Measurements from ENCODE around the gene NAXE. TPM values are rescaled to one million over a fixed set of nuclear protein-coding genes. Genes with fewer than 3 reads are reported as not detected.

NAXE gene
- total RNA-seq, 1 donor from 2014 or later = 108 TPM

DNA sequence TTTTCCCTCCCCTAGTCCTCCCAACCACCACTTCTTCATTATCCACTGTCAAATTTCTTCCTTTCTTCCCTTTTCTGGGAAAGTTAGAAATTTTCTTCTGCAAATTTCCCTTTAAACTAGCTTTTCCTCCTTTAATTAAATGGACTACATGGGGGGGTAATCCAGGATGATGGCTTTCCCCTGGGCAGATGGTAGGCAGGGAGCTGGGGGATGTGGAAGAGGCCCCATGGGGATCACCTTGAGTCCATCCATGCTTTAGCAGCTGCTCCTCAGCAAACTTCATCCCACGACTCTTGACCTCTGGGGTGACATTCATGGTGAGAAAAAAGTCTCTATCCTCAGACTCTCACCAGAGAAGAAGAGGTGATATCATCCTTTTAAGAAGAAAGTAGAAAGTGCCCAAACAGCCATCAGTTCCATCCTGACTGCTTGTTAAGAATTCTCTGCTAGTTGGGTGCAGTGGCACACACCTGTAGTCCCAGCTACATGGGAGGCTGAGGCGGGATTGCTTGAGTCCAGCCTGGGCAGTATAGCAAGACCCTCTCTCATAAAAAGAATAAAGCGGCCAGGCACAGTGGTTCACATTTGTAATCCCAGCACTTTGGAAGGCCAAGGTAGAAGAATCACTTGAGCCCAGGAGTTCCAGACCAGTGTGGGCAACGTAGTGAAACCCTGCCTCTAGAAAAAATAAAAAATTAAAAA lies 7.3 kb downstream of the NAXE start:
- no peaks in the 10 kb centered on the region for H3K27me3 Mint-ChIP-seq
- peaks cover 13% of the 10 kb centered on the region for H3K36me3 Mint-ChIP-seq (ENCODE audit: insufficient read depth)
- H3K9me3 Mint-ChIP-seq (ENCODE audit: low read depth) = no peaks in the 10 kb centered on the region
- no peak for TF ChIP-seq CTCF (IDR thresholded peaks at IDR 0.05; ENCODE audit: unreplicated experiment)
- DNase-seq (ENCODE audit: low spot score, unreplicated experiment) = no peak
- H3K4me3 Mint-ChIP-seq (ENCODE audit: low read depth) = no peak overlapping the region
- H3K4me1 Mint-ChIP-seq (ENCODE audit: low read depth) = peaks cover 7% of the 10 kb centered on the region
- no peak overlapping the region for H3K27ac Mint-ChIP-seq

- Mint-ChIP-seq H3K27ac (no peak overlapping the region), H3K36me3 (ENCODE audit: insufficient read depth) (peaks cover 13% of the 10 kb centered on the region), H3K9me3 (ENCODE audit: low read depth) (no peaks in the 10 kb centered on the region), H3K27me3 (no peaks in the 10 kb centered on the region), H3K4me3 (ENCODE audit: low read depth) (peak overlapping the region; percentile 89), H3K4me1 (ENCODE audit: low read depth) (peaks cover 7% of the 10 kb centered on the region)
- DNase-seq (ENCODE audit: low spot score, unreplicated experiment) = no peak
- TF ChIP-seq CTCF (IDR thresholded peaks at IDR 0.05; ENCODE audit: unreplicated experiment) = no peak
Observed at GRCh38 chr1:156599811-156600210, 8.2 kb downstream of the NAXE start.

DNA sequence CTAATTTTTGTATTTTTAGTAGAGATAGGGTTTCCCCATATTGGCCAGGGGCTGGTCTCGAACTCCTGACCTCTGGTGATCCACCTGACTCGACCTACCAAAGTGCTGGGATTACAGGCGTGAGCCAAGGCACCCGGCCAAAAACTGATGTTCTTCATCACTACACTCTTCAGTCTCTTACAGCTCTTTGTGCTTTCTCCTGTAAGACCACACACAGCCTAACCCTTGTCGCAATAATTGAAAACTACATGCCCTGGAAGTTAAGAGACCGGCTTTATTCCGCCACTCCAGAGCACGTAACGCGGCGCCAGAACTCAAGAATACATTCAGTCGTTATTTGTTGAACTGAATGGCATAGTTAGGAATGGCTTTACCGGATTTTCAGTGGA lies 9.2 kb downstream of the NAXE start:
- Mint-ChIP-seq H3K4me1 (ENCODE audit: low read depth) (peaks cover 7% of the 10 kb centered on the region), H3K4me3 (ENCODE audit: low read depth) (peak overlapping the region; percentile 89), H3K27ac (peak overlapping the region; percentile 94), H3K27me3 (no peaks in the 10 kb centered on the region), H3K9me3 (ENCODE audit: low read depth) (no peaks in the 10 kb centered on the region), H3K36me3 (ENCODE audit: insufficient read depth) (peaks cover 5% of the 10 kb centered on the region)
- TF ChIP-seq CTCF (IDR thresholded peaks at IDR 0.05; ENCODE audit: unreplicated experiment) = no peak
- no peak for DNase-seq (ENCODE audit: low spot score, unreplicated experiment)

DNA sequence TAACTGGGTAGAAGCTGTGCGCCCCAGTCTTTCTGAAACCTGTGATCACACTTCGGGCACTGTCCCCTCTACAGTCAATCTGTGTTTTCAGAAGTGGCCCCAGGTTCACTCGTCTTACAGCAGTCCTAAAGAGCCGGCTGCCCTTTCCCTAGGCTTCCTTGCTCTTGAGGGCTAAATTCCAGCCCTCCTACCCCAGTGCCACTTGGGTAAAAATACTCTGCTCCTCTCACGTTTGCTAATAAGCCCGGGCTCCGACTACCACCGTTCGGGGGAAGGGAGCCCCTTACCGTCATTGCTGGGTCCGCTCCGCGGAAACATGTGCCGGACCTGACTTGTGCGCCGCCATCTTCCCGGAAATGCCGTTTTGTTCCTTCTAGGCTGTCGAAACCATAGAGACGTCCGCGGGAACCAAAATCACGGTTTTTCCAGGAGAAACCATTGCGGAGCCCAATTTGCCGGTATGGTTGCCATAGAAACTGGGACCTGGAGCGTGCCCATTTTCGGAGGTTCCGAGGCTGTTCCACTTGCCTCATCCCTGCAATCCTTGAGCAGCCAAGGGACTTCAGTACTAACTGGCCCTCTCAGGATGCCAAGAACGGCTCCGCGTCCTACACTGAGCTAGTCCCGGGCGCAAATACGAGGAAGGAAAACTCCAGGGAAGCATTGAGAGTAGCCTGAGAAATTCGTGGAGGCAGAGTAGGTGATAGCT lies 9.7 kb downstream of the NAXE start, which contains the start of gene GPATCH4:
Gene GPATCH4 (minus strand): TSS at position 358 of the 709 bp plus-strand sequence.
- TF ChIP-seq CTCF (IDR thresholded peaks at IDR 0.05; ENCODE audit: unreplicated experiment) = no peak
- Mint-ChIP-seq H3K27ac (peak within 1 kb of the TSS; percentile 94), H3K9me3 (ENCODE audit: low read depth) (no peaks in the 10 kb centered on the region), H3K27me3 (no peaks in the 10 kb centered on the region), H3K4me1 (ENCODE audit: low read depth) (peaks cover 7% of the 10 kb centered on the region), H3K36me3 (ENCODE audit: insufficient read depth) (peaks cover 5% of the 10 kb centered on the region), H3K4me3 (ENCODE audit: low read depth) (peak within 1 kb of the TSS; percentile 89)
- no peak for DNase-seq (ENCODE audit: low spot score, unreplicated experiment)

DNA sequence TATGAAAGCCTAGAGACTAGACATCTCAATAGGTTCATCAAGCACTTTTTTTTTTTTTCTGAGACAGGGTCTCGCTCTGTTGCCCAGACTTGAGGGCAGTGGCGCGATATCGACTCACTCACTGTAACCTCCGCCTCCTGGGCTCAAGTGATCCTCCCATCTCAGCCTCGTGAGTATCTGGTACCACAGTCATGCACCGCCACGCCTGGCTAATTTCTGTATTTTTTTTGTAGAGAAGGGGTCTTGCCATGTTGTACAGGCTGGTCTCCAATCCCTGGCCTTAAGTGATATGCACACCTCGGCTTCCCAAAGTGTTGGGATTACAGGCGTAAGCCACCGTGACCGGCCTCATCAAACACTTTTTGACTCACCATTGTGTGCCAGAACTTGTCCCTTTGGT lies 10.3 kb downstream of the NAXE start:
- no peak overlapping the region for H3K27ac Mint-ChIP-seq
- peaks cover 4% of the 10 kb centered on the region for H3K36me3 Mint-ChIP-seq (ENCODE audit: insufficient read depth)
- H3K4me3 Mint-ChIP-seq (ENCODE audit: low read depth) = peak overlapping the region; percentile 89
- H3K27me3 Mint-ChIP-seq = no peaks in the 10 kb centered on the region
- H3K4me1 Mint-ChIP-seq (ENCODE audit: low read depth) = peaks cover 7% of the 10 kb centered on the region
- no peak for TF ChIP-seq CTCF (IDR thresholded peaks at IDR 0.05; ENCODE audit: unreplicated experiment)
- no peaks in the 10 kb centered on the region for H3K9me3 Mint-ChIP-seq (ENCODE audit: low read depth)
- no peak for DNase-seq (ENCODE audit: low spot score, unreplicated experiment)
